Large intestine (tissue), 3 donors: ENCODE measurements around the gene KCNQ1OT1. TPM values are rescaled to one million over a fixed set of nuclear protein-coding genes. Genes with fewer than 3 reads are reported as not detected.

ENCODE experiments used
- DNase-seq, 2 donors: peaks; one replicate each; pipeline versions ENCODE4 v3.0.0 to v3.0.0-alpha.2; 2013
- H3K27ac ChIP-seq: one replicate; pipeline ENCODE4 v1.5.1; 2013; ENCODE audit warnings: low read length
- H3K27me3 ChIP-seq: 2 replicates; pipeline ENCODE4 v1.6.1; 2013; ENCODE audit warnings: low read length; ENCODE audit not compliant: control insufficient read depth, insufficient read depth
- H3K36me3 ChIP-seq: 2 replicates; pipeline ENCODE4 v1.6.1; 2013; ENCODE audit warnings: low read length; ENCODE audit not compliant: control insufficient read depth, insufficient read depth
- H3K4me1 ChIP-seq: one replicate; pipeline ENCODE4 v1.6.1; 2013; ENCODE audit warnings: low read length; ENCODE audit not compliant: control insufficient read depth, insufficient read depth
- H3K4me3 ChIP-seq: one replicate; pipeline ENCODE4 v1.5.1; 2013; ENCODE audit warnings: low read length
- H3K9me3 ChIP-seq: one replicate; pipeline ENCODE4 v1.6.1; 2013; ENCODE audit warnings: mild to moderate bottlenecking, low read depth, low read length, moderate library complexity; ENCODE audit not compliant: control insufficient read depth
- WGBS: methylation state at CpG from one replicate; pipeline ENCODE4 v1.1.5; 2013; ENCODE audit warnings: low lambda C conversion rate; ENCODE audit not compliant: insufficient coverage; 5-methylcytosine and 5-hydroxymethylcytosine counted together
- polyA plus RNA-seq: library from polyadenylated mRNA; unstranded; fragments of 120-200 nt; gene quantifications from one replicate; pipeline ENCODE4 v1.2.1, GENCODE V29; 2013

Gene KCNQ1OT1
- polyA plus RNA-seq, 1 donor = 2.8 TPM

GRCh38 chr11:2701898-2702434, 2.2 kb upstream of the KCNQ1OT1 start:
- Histone ChIP-seq H3K27ac (peak overlapping the region; percentile 89), H3K36me3 (no peaks in the 10 kb centered on the region), H3K9me3 (peaks cover 20% of the 10 kb centered on the region), H3K27me3 (no peaks in the 10 kb centered on the region), H3K4me1 (peaks cover 31% of the 10 kb centered on the region), H3K4me3 (no peak overlapping the region)
- DNase-seq = no peak
- 100% methylated on average over 2 of the region's 5 CpGs for WGBS

DNA sequence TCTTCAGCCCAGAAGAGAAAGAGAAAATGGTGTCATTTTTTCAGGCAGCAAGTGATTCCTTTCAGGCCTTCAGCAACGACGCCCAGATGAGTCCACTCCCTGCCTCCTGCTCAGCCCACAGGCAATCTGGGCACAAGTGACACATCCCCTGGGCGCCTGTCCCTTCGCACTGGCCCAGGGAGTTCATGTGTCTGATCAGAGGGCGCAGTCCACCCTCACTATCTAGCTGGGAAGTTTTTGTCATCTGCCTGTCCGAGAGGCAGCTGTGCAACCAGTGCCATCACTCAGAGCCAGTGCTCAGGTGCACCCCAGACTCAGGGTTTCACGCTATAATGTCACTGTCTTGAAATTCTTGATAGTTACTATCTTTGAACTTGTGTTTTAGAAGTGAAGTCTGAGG, 1.4 kb upstream of the KCNQ1OT1 start:
- peaks cover 31% of the 10 kb centered on the region for H3K4me1 ChIP-seq
- H3K9me3 ChIP-seq = peaks cover 18% of the 10 kb centered on the region
- DNase-seq = peak; percentile 50 to 84
- H3K4me3 ChIP-seq = no peak overlapping the region
- H3K27ac ChIP-seq = peak overlapping the region; percentile 89
- H3K27me3 ChIP-seq = no peaks in the 10 kb centered on the region
- peaks cover 2% of the 10 kb centered on the region for H3K36me3 ChIP-seq
- WGBS = no CpG with 5 or more reads among the region's 7 CpGs

- DNase-seq = peak; percentile 56 to 69
- Histone ChIP-seq H3K4me1 (peaks cover 32% of the 10 kb centered on the region), H3K9me3 (peaks cover 14% of the 10 kb centered on the region), H3K27me3 (no peaks in the 10 kb centered on the region), H3K27ac (peak overlapping the region; percentile 89), H3K36me3 (peaks cover 3% of the 10 kb centered on the region), H3K4me3 (peak overlapping the region; percentile 63)
- no CpG with 5 or more reads among the region's 52 CpGs for WGBS
Measured at GRCh38 chr11:2700415-2701211, 819 bp upstream of the KCNQ1OT1 start.

DNA sequence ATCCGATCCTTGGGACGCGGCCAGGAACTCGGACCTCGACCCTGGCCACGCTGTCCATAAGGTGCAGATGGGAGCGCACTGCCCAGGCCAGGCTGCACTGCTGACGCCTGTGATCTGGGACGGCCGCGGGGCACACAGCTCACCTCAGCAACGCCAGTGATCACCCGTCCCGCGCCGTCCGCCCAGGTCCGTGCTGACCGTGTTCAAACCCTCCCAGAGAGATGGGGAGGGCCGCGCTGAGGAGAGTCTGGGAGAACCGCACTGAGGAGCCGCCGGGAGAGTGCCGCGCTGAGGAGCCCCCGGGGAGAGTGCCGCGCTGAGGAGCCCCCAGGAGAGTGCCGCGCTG, 636 bp downstream of the KCNQ1OT1 start:
- no CpG with 5 or more reads among the region's 31 CpGs for WGBS
- Histone ChIP-seq H3K4me1 (peaks cover 34% of the 10 kb centered on the region), H3K27me3 (no peaks in the 10 kb centered on the region), H3K9me3 (peaks cover 14% of the 10 kb centered on the region), H3K27ac (peak overlapping the region; percentile 63), H3K4me3 (peak overlapping the region; percentile 87), H3K36me3 (peaks cover 6% of the 10 kb centered on the region)
- DNase-seq = no peak

DNA sequence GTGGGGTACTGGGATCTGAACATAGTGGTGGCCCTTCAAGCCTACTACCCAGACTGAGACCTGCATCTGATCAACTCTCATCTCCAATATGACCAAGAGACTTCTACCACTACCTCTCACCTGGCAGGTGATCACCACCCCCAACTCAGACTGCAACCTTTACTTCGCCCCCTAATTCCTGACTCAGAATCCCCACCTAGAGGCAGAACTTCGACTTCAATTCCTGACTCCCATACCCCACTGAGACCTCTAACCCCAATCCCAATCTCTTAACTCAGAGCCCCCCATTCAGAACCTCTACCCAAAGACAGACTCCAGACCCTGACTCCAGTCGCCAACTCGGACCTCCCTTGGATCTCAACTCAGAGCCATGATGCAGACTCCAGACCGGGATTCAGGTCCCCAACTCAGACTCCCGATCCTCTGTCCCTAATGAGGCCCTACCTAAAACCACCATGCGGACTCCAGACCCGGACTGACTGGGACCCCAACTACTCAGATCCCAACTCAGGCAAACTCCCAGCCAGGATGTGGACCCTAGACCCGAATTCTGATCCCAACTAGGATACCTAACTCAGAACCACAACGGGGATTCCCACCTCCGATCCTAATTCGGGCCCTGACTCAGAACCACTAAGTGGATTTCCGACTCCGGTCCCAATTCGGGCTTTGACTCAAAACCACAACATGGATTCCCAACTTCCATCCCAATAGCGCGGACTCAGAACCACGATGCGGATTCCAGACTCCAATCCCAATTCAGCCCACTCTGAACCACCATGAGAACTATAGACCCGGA, 1.2 kb downstream of the KCNQ1OT1 start:
- Histone ChIP-seq H3K4me3 (peak overlapping the region; percentile 87), H3K27me3 (no peaks in the 10 kb centered on the region), H3K36me3 (peaks cover 6% of the 10 kb centered on the region), H3K9me3 (peaks cover 14% of the 10 kb centered on the region), H3K27ac (peak overlapping the region; percentile 63), H3K4me1 (peaks cover 29% of the 10 kb centered on the region)
- DNase-seq = peak in 1 of 2 donors; percentile 32
- WGBS = no CpG with 5 or more reads among the region's 20 CpGs

DNA sequence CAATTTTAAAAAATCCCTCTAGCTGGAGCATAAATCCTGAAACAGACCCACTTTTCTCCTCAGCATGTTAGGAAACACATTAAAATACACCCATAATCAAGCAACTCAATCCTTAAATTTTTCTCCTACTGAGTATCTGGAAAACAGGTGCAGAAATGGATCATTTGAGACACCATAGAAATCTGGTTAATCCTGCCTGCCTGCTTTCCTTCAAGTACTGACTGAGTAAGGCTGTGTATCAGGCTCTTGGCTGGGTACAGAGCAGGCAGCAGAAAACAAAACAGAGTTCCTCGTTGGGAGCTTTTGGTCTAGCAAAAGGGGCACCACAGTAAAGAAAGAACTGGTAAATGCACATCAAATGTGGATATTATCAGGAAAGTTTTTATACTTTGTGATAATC, 1.9 kb downstream of the KCNQ1OT1 start:
- H3K36me3 ChIP-seq = peaks cover 6% of the 10 kb centered on the region
- DNase-seq = no peak
- peaks cover 28% of the 10 kb centered on the region for H3K4me1 ChIP-seq
- peaks cover 14% of the 10 kb centered on the region for H3K9me3 ChIP-seq
- 0% methylated on average over 1 of the region's 1 CpG for WGBS
- peak overlapping the region; percentile 87 for H3K4me3 ChIP-seq
- no peak overlapping the region for H3K27ac ChIP-seq
- no peaks in the 10 kb centered on the region for H3K27me3 ChIP-seq

DNA sequence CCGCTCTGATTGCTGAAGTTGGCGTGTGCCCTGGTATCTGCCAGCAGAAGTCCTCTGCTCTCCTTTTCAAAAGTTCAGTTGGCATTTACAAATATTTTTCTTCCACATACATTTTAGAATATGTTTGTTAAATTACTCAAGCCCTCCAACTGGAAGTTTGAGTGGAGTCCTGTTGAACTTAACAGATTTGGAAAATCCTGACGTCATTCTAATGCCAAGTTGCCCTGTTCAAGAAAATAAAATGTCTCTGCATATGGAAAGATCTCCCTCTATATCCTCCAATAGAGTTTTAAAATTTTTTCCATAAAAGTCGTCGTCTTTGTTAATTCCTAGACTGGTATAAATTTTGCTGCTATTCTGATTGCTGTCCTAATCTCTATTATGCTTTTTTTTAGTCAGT, 3.3 kb downstream of the KCNQ1OT1 start:
- H3K27ac ChIP-seq = no peak overlapping the region
- peaks cover 10% of the 10 kb centered on the region for H3K36me3 ChIP-seq
- no peak for DNase-seq
- H3K27me3 ChIP-seq = no peaks in the 10 kb centered on the region
- peak overlapping the region; percentile 7 for H3K4me3 ChIP-seq
- WGBS = 72% methylated on average over 3 of the region's 5 CpGs
- peaks cover 14% of the 10 kb centered on the region for H3K9me3 ChIP-seq
- H3K4me1 ChIP-seq = peaks cover 33% of the 10 kb centered on the region

- DNase-seq = no peak
- peaks cover 14% of the 10 kb centered on the region for H3K9me3 ChIP-seq
- H3K27me3 ChIP-seq = no peaks in the 10 kb centered on the region
- no peak overlapping the region for H3K4me3 ChIP-seq
- peaks cover 37% of the 10 kb centered on the region for H3K4me1 ChIP-seq
- H3K36me3 ChIP-seq = peaks cover 17% of the 10 kb centered on the region
- no peak overlapping the region for H3K27ac ChIP-seq
- WGBS = 75% methylated on average over 2 of the region's 9 CpGs
Measured at GRCh38 chr11:2694995-2695939, 4.5 kb downstream of the KCNQ1OT1 start.

DNA sequence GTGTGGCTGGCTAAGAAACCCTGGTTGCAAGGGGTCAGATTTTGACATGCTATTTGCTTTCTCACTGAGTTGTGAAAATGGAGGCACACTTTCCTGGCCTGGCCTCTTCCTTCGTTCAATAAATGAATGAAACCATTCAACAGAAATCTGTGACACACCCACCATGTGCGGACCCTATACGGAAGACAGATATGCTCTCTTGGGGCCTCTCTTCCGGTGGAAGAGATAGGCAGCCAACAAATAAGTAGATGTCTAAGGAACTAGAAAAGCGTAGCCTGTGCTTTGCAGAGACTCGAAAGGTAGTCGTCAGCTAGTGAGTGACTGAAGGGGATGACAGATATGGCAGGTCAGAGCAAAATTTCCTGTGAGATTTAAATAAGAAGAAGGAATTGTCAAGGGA, 5.3 kb downstream of the KCNQ1OT1 start:
- 93% methylated on average over 3 of the region's 7 CpGs for WGBS
- Histone ChIP-seq H3K4me3 (no peak overlapping the region), H3K27ac (no peak overlapping the region), H3K9me3 (peaks cover 6% of the 10 kb centered on the region), H3K27me3 (no peaks in the 10 kb centered on the region), H3K36me3 (peaks cover 17% of the 10 kb centered on the region), H3K4me1 (peaks cover 45% of the 10 kb centered on the region)
- DNase-seq = no peak
